HepG2 (cell line): ENCODE results near the gene VCAN. TPM values are rescaled to one million over a fixed set of nuclear protein-coding genes. Genes with fewer than 3 reads are reported as not detected.

Experiments used
- ATAC-seq: fragments of 200-7000 bp; cut with Tn5 transposase; 3 replicates; pipeline ENCODE4 v1.9.1; 2020; ENCODE audit warnings: mild to moderate bottlenecking, moderate library complexity
- BruUV-seq: library from RNA; stranded (reverse); fragments of 400-500 nt; replicated peaks from 2 replicates; lab custom pipeline; 2021; lab: Mats Ljungman, UMichigan
- CTCF ChIA-PET: fragments of 300-600 bp; formaldehyde crosslinking; extraction: SDS; loops from one replicate; lab custom pipeline; 2021; ENCODE audit warnings: low total read pairs, inconsistent platforms, low intra/inter-chr PET ratio; lab: Yijun Ruan, JAX
- POLR2A ChIA-PET: fragments of 350-600 bp; sonication (Branson Sonifier 250); formaldehyde crosslinking; loops from one replicate; lab custom pipeline; 2020; ENCODE audit warnings: antibody characterized with exemption, inconsistent platforms; lab: Yijun Ruan, JAX
- DNase-seq: peaks from one replicate; pipeline ENCODE4 v3.0.0-alpha.2; 2015; ENCODE audit warnings: low spot score
- FAIRE-seq: peaks from 3 replicates; lab custom pipeline; 2011; peaks lifted over from hg19 to GRCh38; lab: Jason Lieb, UNC
- H2AFZ ChIP-seq: one replicate; pipeline ENCODE4 v1.6.1; 2011; ENCODE audit warnings: low read length, inconsistent platforms
- H3K27ac ChIP-seq: fragments of 300-600 bp; 3 replicates; pipeline ENCODE4 v1.8.0; 2011; ENCODE audit warnings: mixed run types, mild to moderate bottlenecking, mixed read lengths, low read length, inconsistent platforms; ENCODE audit not compliant: insufficient read depth; ENCODE audit errors: extremely low read length
- H3K27me3 ChIP-seq, 2 experiments: fragments of 200-600 bp in 1 of 2; 2 replicates in 1 of 2; 3 replicates in 1 of 2; pipeline versions ENCODE4 v1.6.0 to v1.8.0; 2011; ENCODE audit warnings: low read length in 2 of 2, mild to moderate bottlenecking in 2 of 2, moderate library complexity in 2 of 2, inconsistent platforms in 1 of 2; ENCODE audit not compliant: insufficient read depth in 2 of 2, control insufficient read depth in 1 of 2
- H3K36me3 ChIP-seq, 2 experiments: fragments of 200-600 bp in 1 of 2; replicated peaks in 1 of 2; 2 replicates in 1 of 2; 3 replicates in 1 of 2; pipeline versions ENCODE4 v1.5.1 to v1.8.0; 2011; ENCODE audit warnings: low read length in 2 of 2, inconsistent platforms in 1 of 2; ENCODE audit not compliant: insufficient read depth in 2 of 2, control insufficient read depth in 1 of 2
- H3K4me1 ChIP-seq: 2 replicates; pipeline ENCODE4 v1.5.1; 2012; ENCODE audit warnings: low read length, inconsistent platforms; ENCODE audit not compliant: insufficient read depth
- H3K4me2 ChIP-seq: 2 replicates; pipeline ENCODE4 v1.6.0; 2011; ENCODE audit warnings: low read depth, low read length, inconsistent platforms
- H3K4me3 ChIP-seq, 3 experiments: fragments of 200-600 bp in 1 of 3; sonication (generic), shearing (Covaris generic) in 1 of 3; replicated peaks in 1 of 3; 2 replicates each; pipeline ENCODE4 v1.5.1; 2011 to 2016; ENCODE audit warnings: low read length in 3 of 3, inconsistent platforms in 2 of 3, low read depth in 2 of 3, mild to moderate bottlenecking in 2 of 3, control low read depth in 1 of 3, mixed read lengths in 1 of 3; ENCODE audit not compliant: insufficient read depth in 1 of 3
- H3K79me2 ChIP-seq: one replicate; pipeline ENCODE4 v1.6.1; 2011; ENCODE audit warnings: low read length, inconsistent platforms; ENCODE audit not compliant: insufficient read depth
- H3K9ac ChIP-seq: 2 replicates; pipeline ENCODE4 v1.6.0; 2011; ENCODE audit warnings: mild to moderate bottlenecking, low read depth, low read length, inconsistent platforms; ENCODE audit not compliant: insufficient read depth
- H3K9me3 ChIP-seq: 2 replicates; pipeline ENCODE4 v1.5.1; 2012; ENCODE audit warnings: mild to moderate bottlenecking, low read length
- H4K20me1 ChIP-seq: 2 replicates; pipeline ENCODE4 v1.6.0; 2011; ENCODE audit warnings: inconsistent platforms, mild to moderate bottlenecking, low read length, moderate library complexity; ENCODE audit not compliant: insufficient read depth
- HNRNPK ChIP-seq: fragments of 200-400 bp; formaldehyde crosslinking; IDR thresholded peaks from 2 replicates; pipeline ENCODE4 v1.6.1; 2018; ENCODE audit warnings: low read length, low read depth, moderate library complexity, mild to moderate bottlenecking; ENCODE audit not compliant: poor library complexity, severe bottlenecking
- KLF13 ChIP-seq: sonication (generic); formaldehyde crosslinking; IDR thresholded peaks from 2 replicates; pipeline ENCODE4 v1.4.0; 2020; ENCODE audit warnings: mild to moderate bottlenecking, missing genetic modification reagents
- NFIC ChIP-seq: IDR thresholded peaks from 2 replicates; pipeline ENCODE4 v1.6.1; 2012; ENCODE audit warnings: mild to moderate bottlenecking, low read length, inconsistent platforms
- RXRB ChIP-seq: IDR thresholded peaks from 2 replicates; pipeline ENCODE4 v1.6.1; 2016; ENCODE audit warnings: borderline replicate concordance, missing genetic modification reagents, missing compliant biosample characterization
- SCMH1 ChIP-seq: sonication (generic); formaldehyde crosslinking; IDR thresholded peaks from 2 replicates; pipeline ENCODE4 v1.9.0; 2021; ENCODE audit warnings: missing genetic modification reagents, mild to moderate bottlenecking, borderline replicate concordance
- SNAI1 ChIP-seq: sonication (generic); formaldehyde crosslinking; IDR thresholded peaks from 2 replicates; pipeline ENCODE4 v1.5.0; 2020; ENCODE audit warnings: mild to moderate bottlenecking, missing genetic modification reagents, borderline replicate concordance
- SP140L ChIP-seq: sonication (generic); formaldehyde crosslinking; IDR thresholded peaks from 2 replicates; pipeline ENCODE4 v1.4.0; 2020; ENCODE audit warnings: missing genetic modification reagents, borderline replicate concordance
- U2AF2 ChIP-seq: fragments of 200-400 bp; formaldehyde crosslinking; IDR thresholded peaks from 2 replicates; pipeline ENCODE4 v1.6.1; 2017; ENCODE audit warnings: low read depth, mild to moderate bottlenecking, low read length
- ZNF382 ChIP-seq: sonication (generic); formaldehyde crosslinking; IDR thresholded peaks from 2 replicates; pipeline ENCODE4 v1.5.0; 2020; ENCODE audit warnings: missing genetic modification reagents, mild to moderate bottlenecking, borderline replicate concordance
- ZNF773 ChIP-seq: sonication (generic); formaldehyde crosslinking; IDR thresholded peaks from 2 replicates; pipeline ENCODE4 v1.4.0; 2020; ENCODE audit warnings: missing genetic modification reagents, borderline replicate concordance
- WGBS: methylation state at CpG from one replicate; pipeline ENCODE4 v1.1.6; 2017; ENCODE audit warnings: low lambda C conversion rate; 5-methylcytosine and 5-hydroxymethylcytosine counted together
- in situ Hi-C: cut with HindIII; loops from 2 replicates; pipeline ENCODE4 v1.10.0; 2017; ENCODE audit warnings: low pct_unique_long_range_greater_than_20kb; ENCODE audit not compliant: extremely low pct_ligation_motif_present
- intact Hi-C: fragments of 100-400 bp; cut with micrococcal nuclease; formaldehyde crosslinking; loops from one replicate; pipeline ENCODE4 v1.10.0; 2022; ENCODE audit not compliant: unreplicated experiment
- polyA plus RNA-seq, 8 experiments: library from polyadenylated mRNA; depleted of rRNA in 3 of 8; stranded (reverse) in 7 of 8; unstranded in 1 of 8; fragments of >200 nt; fragmentation: Illumina TruSeq in 4 of 8; extraction: Trizol in 4 of 8; gene quantifications; 2 replicates each; pipeline versions ENCODE4 v1.2.1 to v1.2.3, GENCODE V29; 2011 to 2016; ENCODE audit warnings: low read depth in 4 of 8, missing spikeins in 1 of 8, mixed read lengths in 1 of 8; ENCODE audit not compliant: insufficient read depth in 1 of 8
- total RNA-seq, 5 experiments: library from RNA; depleted of rRNA; stranded (reverse); fragments of >200 nt; fragmentation: Illumina TruSeq; extraction: Trizol; gene quantifications; 2 replicates each; pipeline ENCODE4 v1.2.3, GENCODE V29; 2016; ENCODE audit warnings: low read depth in 1 of 5
- TF ChIP-seq, protein P1 (sequence below): sonication (generic); IDR thresholded peaks from 2 replicates; pipeline ENCODE4 v1.6.1; 2016; ENCODE audit warnings: low read depth, borderline replicate concordance
- TF ChIP-seq, protein P2 (sequence below): sonication (generic); formaldehyde crosslinking; IDR thresholded peaks from 2 replicates; pipeline ENCODE4 v1.4.0; 2020; ENCODE audit warnings: missing genetic modification reagents
- TF ChIP-seq, protein P3 (sequence below): sonication (generic); formaldehyde crosslinking; IDR thresholded peaks from 2 replicates; pipeline ENCODE4 v1.8.1; 2023; ENCODE audit warnings: mild to moderate bottlenecking, moderate library complexity, missing genetic modification reagents
- TF ChIP-seq, protein P4 (sequence below), 2 experiments: sonication (generic) in 1 of 2; formaldehyde crosslinking in 1 of 2; IDR thresholded peaks; 2 replicates each; pipeline versions ENCODE4 v1.5.1 to v1.6.1; 2011 to 2020; ENCODE audit warnings: borderline replicate concordance in 1 of 2, low read depth in 1 of 2, low read length in 1 of 2, mild to moderate bottlenecking in 1 of 2, missing genetic modification reagents in 1 of 2, moderate library complexity in 1 of 2

Gene VCAN
- total and polyA plus RNA-seq, 2 of the 13 experiments (the other 11 are each of a cell fraction or from before 2014, with no cell fraction given): 1.2 to 3.5 TPM

DNA sequence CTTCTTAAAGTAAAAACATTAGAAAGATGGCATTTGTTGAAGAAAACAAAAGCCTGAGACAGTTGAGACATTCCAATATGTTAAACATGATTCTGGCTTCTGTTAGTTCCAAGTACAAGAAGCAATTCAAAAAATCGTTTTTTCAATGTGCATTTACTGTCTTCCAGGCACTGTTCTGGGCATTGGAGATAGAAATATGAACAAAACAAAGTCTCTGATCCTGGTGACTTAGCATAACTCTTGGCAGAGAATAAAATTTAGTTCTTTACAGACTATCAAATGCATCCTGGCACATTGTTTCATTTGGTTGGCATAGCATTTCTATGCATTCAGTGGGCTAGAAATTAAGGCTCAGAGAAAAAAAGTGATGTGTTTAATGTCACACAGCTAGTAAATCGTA lies 77.5 kb downstream of the VCAN start:
- no peaks in the 10 kb centered on the region for H3K4me1 ChIP-seq
- H3K4me3 ChIP-seq: no peak overlapping the region
- POLR2A ChIA-PET: no interaction called here
- H4K20me1 ChIP-seq: no peaks in the 10 kb centered on the region
- no peaks in the 10 kb centered on the region for H3K27me3 ChIP-seq
- no peaks in the 10 kb centered on the region for H3K9me3 ChIP-seq
- FAIRE-seq (no peak), DNase-seq (no peak), ATAC-seq (no peak)
- H3K9ac ChIP-seq: no peak overlapping the region
- H3K79me2 ChIP-seq: no peaks in the 10 kb centered on the region
- H2AFZ ChIP-seq: no peak overlapping the region
- WGBS: 8% methylated on average over 2 of the region's 2 CpGs
- CTCF ChIA-PET: no interaction called here
- intact Hi-C loops (no loop called here), in situ Hi-C loops (no loop called here)
- H3K27ac ChIP-seq: no peak overlapping the region
- H3K4me2 ChIP-seq: no peak overlapping the region
- no TSS peak for BruUV-seq
- TF ChIP-seq, protein P1, sequence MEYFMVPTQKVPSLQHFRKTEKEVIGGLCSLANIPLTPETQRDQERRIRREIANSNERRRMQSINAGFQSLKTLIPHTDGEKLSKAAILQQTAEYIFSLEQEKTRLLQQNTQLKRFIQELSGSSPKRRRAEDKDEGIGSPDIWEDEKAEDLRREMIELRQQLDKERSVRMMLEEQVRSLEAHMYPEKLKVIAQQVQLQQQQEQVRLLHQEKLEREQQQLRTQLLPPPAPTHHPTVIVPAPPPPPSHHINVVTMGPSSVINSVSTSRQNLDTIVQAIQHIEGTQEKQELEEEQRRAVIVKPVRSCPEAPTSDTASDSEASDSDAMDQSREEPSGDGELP: no peak
- TF ChIP-seq, protein P2, sequence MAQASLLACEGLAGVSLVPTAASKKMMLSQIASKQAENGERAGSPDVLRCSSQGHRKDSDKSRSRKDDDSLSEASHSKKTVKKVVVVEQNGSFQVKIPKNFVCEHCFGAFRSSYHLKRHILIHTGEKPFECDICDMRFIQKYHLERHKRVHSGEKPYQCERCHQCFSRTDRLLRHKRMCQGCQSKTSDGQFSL (CRISPR knock-in tag): no peak
- TF ChIP-seq NFIC: no peak
- no peaks in the 10 kb centered on the region for H3K36me3 ChIP-seq

DNA sequence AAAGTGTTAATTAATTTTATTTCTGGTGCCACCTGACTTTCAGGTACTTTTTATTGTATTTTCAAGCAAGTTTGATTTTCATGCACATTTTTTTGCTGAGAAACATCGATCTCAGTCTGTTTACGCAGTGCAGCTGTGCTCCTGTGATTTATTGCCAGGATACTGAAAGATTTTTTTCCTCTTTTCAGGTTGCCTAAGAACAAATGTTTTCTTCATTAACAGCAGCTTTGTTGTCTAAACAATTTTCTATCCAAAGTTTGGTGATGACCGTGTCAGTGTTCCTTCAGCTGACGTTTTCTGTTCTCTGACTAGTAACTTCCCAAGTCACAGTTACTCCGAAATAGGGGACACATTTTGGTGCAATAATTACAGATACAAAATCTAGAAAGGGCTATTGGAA lies 78.1 kb downstream of the VCAN start:
- H2AFZ ChIP-seq: no peak overlapping the region
- no TSS peak for BruUV-seq
- no peak overlapping the region for H3K4me2 ChIP-seq
- 49% methylated on average over 5 of the region's 5 CpGs for WGBS
- H3K9ac ChIP-seq: no peak overlapping the region
- no peaks in the 10 kb centered on the region for H3K79me2 ChIP-seq
- FAIRE-seq (no peak), ATAC-seq (no peak), DNase-seq (no peak)
- TF ChIP-seq ZNF382 (CRISPR knock-in tag) (no peak), SNAI1 (CRISPR knock-in tag) (no peak), SCMH1 (CRISPR knock-in tag) (no peak), U2AF2 (no peak), SP140L (CRISPR knock-in tag) (no peak), RXRB (CRISPR knock-in tag) (no peak), HNRNPK (no peak), ZNF773 (CRISPR knock-in tag) (no peak), KLF13 (CRISPR knock-in tag) (no peak)
- TF ChIP-seq, protein P3, sequence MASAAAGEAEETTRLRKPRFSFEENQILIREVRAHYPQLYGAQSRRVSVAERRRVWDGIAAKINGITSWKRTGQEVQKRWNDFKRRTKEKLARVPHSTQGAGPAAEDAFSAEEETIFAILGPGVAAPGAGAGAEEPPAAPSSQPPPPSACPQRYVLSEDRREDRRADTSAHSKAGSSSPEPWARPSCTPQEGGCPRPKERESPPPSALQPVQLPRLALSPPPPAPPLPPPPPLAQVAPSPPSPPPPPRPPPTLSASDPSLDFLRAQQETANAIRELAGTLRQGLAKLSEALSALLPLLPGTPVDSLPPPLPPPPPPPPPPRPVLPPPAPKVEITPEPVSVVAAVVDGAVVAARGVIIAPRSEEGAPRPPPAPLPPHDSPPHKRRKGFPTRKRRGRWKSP (CRISPR knock-in tag): no peak
- TF ChIP-seq, protein P4, sequence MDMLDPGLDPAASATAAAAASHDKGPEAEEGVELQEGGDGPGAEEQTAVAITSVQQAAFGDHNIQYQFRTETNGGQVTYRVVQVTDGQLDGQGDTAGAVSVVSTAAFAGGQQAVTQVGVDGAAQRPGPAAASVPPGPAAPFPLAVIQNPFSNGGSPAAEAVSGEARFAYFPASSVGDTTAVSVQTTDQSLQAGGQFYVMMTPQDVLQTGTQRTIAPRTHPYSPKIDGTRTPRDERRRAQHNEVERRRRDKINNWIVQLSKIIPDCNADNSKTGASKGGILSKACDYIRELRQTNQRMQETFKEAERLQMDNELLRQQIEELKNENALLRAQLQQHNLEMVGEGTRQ (IDR thresholded peaks at IDR 0.05; ENCODE audit: low read depth, low read length): no peak
- TF ChIP-seq, protein P4 (CRISPR knock-in tag; IDR thresholded peaks at IDR 0.05; ENCODE audit: borderline replicate concordance): no peak
- in situ Hi-C loops: loop anchor here (25.0 kb wide), 1 partner anchor 462 kb away; the partner anchor contains the start of genes TMEM167A and XRCC4
- no peaks in the 10 kb centered on the region for H3K9me3 ChIP-seq
- ChIA-PET POLR2A (no interaction called here), CTCF (no interaction called here)
- no peak overlapping the region for H3K27ac ChIP-seq
- H3K27me3 ChIP-seq: no peaks in the 10 kb centered on the region
- no peaks in the 10 kb centered on the region for H4K20me1 ChIP-seq
- intact Hi-C loops: no loop called here
- no peaks in the 10 kb centered on the region for H3K36me3 ChIP-seq
- no peak overlapping the region for H3K4me3 ChIP-seq
- H3K4me1 ChIP-seq: no peaks in the 10 kb centered on the region
